IMR-90 (cell line): Measurements from ENCODE around the gene OR10A7. TPM values are rescaled to one million over a fixed set of nuclear protein-coding genes. Genes with fewer than 3 reads are reported as not detected.

Experiments used
- ATAC-seq: fragments of 200-7000 bp; cut with Tn5 transposase; 2 replicates; pipeline ENCODE4 v1.9.1; 2020; ENCODE audit warnings: low read depth, mild to moderate bottlenecking, moderate library complexity
- BruUV-seq: library from RNA; stranded (reverse); fragments of 400-500 nt; replicated peaks from 2 replicates; lab custom pipeline; 2021; lab: Mats Ljungman, UMichigan
- CTCF ChIA-PET: fragments of 300-600 bp; formaldehyde crosslinking; extraction: SDS; loops from one replicate; lab custom pipeline; 2021; ENCODE audit warnings: antibody characterized with exemption; lab: Yijun Ruan, JAX
- POLR2A ChIA-PET: fragments of 300-600 bp; sonication (Branson Sonifier 250); formaldehyde crosslinking; loops from one replicate; lab custom pipeline; 2022; ENCODE audit warnings: antibody characterized with exemption; ENCODE audit not compliant: unreplicated experiment; lab: Charles Lee
- DNase-seq: peaks from one replicate; pipeline ENCODE4 v3.0.0; 2013
- H2AFZ ChIP-seq: replicated peaks from 2 replicates; pipeline ENCODE3; 2013; ENCODE audit warnings: low read length, mild to moderate bottlenecking; ENCODE audit not compliant: poor library complexity
- H2AK5ac ChIP-seq: 2 replicates; pipeline ENCODE4 v1.6.1; 2013; ENCODE audit warnings: low read depth, low read length, inconsistent platforms
- H2AK9ac ChIP-seq: replicated peaks from 2 replicates; pipeline ENCODE3; 2013; ENCODE audit warnings: mild to moderate bottlenecking, low read depth, low read length, moderate library complexity; ENCODE audit not compliant: poor library complexity
- H2BK120ac ChIP-seq: 2 replicates; pipeline ENCODE4 v1.6.1; 2013; ENCODE audit warnings: low read depth, low read length, inconsistent platforms
- H2BK15ac ChIP-seq: 3 replicates; pipeline ENCODE4 v1.6.1; 2013; ENCODE audit warnings: low read depth, low read length, inconsistent platforms
- H2BK20ac ChIP-seq: 2 replicates; pipeline ENCODE4 v1.6.1; 2013; ENCODE audit warnings: low read depth, mild to moderate bottlenecking, inconsistent platforms, low read length, moderate library complexity
- H2BK5ac ChIP-seq: 2 replicates; pipeline ENCODE4 v1.6.1; 2013; ENCODE audit warnings: mild to moderate bottlenecking, low read depth, low read length, inconsistent platforms; ENCODE audit not compliant: poor library complexity, severe bottlenecking
- H3K14ac ChIP-seq: replicated peaks from 2 replicates; pipeline ENCODE4 v1.6.1; 2013; ENCODE audit warnings: low read depth, low read length, inconsistent platforms
- H3K18ac ChIP-seq: 2 replicates; pipeline ENCODE4 v1.6.1; 2013; ENCODE audit warnings: low read depth, low read length, control low read depth
- H3K23ac ChIP-seq: 2 replicates; pipeline ENCODE4 v1.6.1; 2013; ENCODE audit warnings: low read depth, low read length, inconsistent platforms
- H3K27ac ChIP-seq: 2 replicates; pipeline ENCODE4 v1.5.1; 2013; ENCODE audit warnings: mild to moderate bottlenecking, control low read depth, low read length; ENCODE audit not compliant: insufficient read depth
- H3K27me3 ChIP-seq: 2 replicates; pipeline ENCODE4 v1.6.1; 2013; ENCODE audit warnings: low read length; ENCODE audit not compliant: control insufficient read depth, insufficient read depth
- H3K36me3 ChIP-seq: 2 replicates; pipeline ENCODE4 v1.6.1; 2013; ENCODE audit warnings: low read length, mixed read lengths; ENCODE audit not compliant: control insufficient read depth, insufficient read depth
- H3K4ac ChIP-seq: 2 replicates; pipeline ENCODE4 v1.6.1; 2013; ENCODE audit warnings: low read depth, low read length, inconsistent platforms
- H3K4me1 ChIP-seq: 2 replicates; pipeline ENCODE4 v1.6.1; 2013; ENCODE audit warnings: low read length, mixed read lengths; ENCODE audit not compliant: control insufficient read depth, insufficient read depth
- H3K4me2 ChIP-seq: 2 replicates; pipeline ENCODE4 v1.6.1; 2013; ENCODE audit warnings: low read depth, mild to moderate bottlenecking, control low read depth, low read length, moderate library complexity
- H3K4me3 ChIP-seq: 2 replicates; pipeline ENCODE4 v1.5.1; 2013; ENCODE audit warnings: low read depth, mild to moderate bottlenecking, control low read depth, low read length, moderate library complexity; ENCODE audit not compliant: insufficient read depth
- H3K56ac ChIP-seq: 2 replicates; pipeline ENCODE4 v1.6.1; 2013; ENCODE audit warnings: low read length, inconsistent platforms; ENCODE audit not compliant: insufficient read depth; ENCODE audit errors: extremely low read depth
- H3K79me1 ChIP-seq, 2 experiments: 2 replicates each; pipeline ENCODE4 v1.6.1; 2013; ENCODE audit warnings: low read length in 2 of 2, inconsistent platforms in 1 of 2, low read depth in 1 of 2
- H3K9ac ChIP-seq: 2 replicates; pipeline ENCODE4 v1.6.1; 2013; ENCODE audit warnings: low read depth, low read length, control low read depth
- H3K9me1 ChIP-seq: 2 replicates; pipeline ENCODE4 v1.6.1; 2013; ENCODE audit warnings: low read length, inconsistent platforms; ENCODE audit not compliant: insufficient read depth
- H3K9me3 ChIP-seq: 2 replicates; pipeline ENCODE4 v1.6.1; 2013; ENCODE audit warnings: low read length; ENCODE audit not compliant: control insufficient read depth, insufficient read depth
- H4K20me1 ChIP-seq: 2 replicates; pipeline ENCODE4 v1.6.1; 2013; ENCODE audit warnings: low read length, inconsistent platforms; ENCODE audit not compliant: insufficient read depth
- H4K5ac ChIP-seq: 2 replicates; pipeline ENCODE4 v1.6.1; 2013; ENCODE audit warnings: mild to moderate bottlenecking, low read depth, low read length, control low read depth
- H4K8ac ChIP-seq, 2 experiments: 2 replicates each; pipeline ENCODE4 v1.6.1; 2013; ENCODE audit warnings: low read depth in 2 of 2, low read length in 2 of 2, control low read depth in 1 of 2, inconsistent platforms in 1 of 2
- H4K91ac ChIP-seq: 2 replicates; pipeline ENCODE4 v1.6.1; 2013; ENCODE audit warnings: low read depth, low read length, inconsistent platforms; ENCODE audit not compliant: insufficient read depth
- BHLHE40 ChIP-seq: fragments of 150-350 bp; IDR thresholded peaks from 2 replicates; pipeline ENCODE4 v1.6.1; 2016; ENCODE audit warnings: mild to moderate bottlenecking, low read depth, low read length
- CHD1 ChIP-seq: IDR thresholded peaks from 2 replicates; pipeline ENCODE4 v1.6.1; 2012; ENCODE audit warnings: low read depth, low read length, improper control_type of control experiment
- FOS ChIP-seq: fragments of 150-350 bp; IDR thresholded peaks from 2 replicates; pipeline ENCODE4 v1.6.1; 2016; ENCODE audit warnings: low read depth, low read length
- MAFK ChIP-seq: IDR thresholded peaks from 2 replicates; pipeline ENCODE4 v1.6.1; 2012; ENCODE audit warnings: low read depth, low read length, improper control_type of control experiment
- MAZ ChIP-seq: IDR thresholded peaks from 2 replicates; pipeline ENCODE4 v1.6.1; 2012; ENCODE audit warnings: low read depth, mild to moderate bottlenecking, low read length, improper control_type of control experiment, moderate library complexity, borderline replicate concordance
- MXI1 ChIP-seq: IDR thresholded peaks from 2 replicates; pipeline ENCODE4 v1.6.1; 2012; ENCODE audit warnings: low read depth, mild to moderate bottlenecking, low read length, moderate library complexity, borderline replicate concordance
- POLR2A ChIP-seq: IDR thresholded peaks from 2 replicates; pipeline ENCODE4 v1.6.1; 2012; ENCODE audit warnings: mild to moderate bottlenecking, low read depth, low read length
- RAD21 ChIP-seq: IDR thresholded peaks from 2 replicates; pipeline ENCODE4 v1.6.1; 2012; ENCODE audit warnings: low read length, improper control_type of control experiment
- RCOR1 ChIP-seq: IDR thresholded peaks from 2 replicates; pipeline ENCODE4 v1.6.1; 2012; ENCODE audit warnings: mild to moderate bottlenecking, low read length, improper control_type of control experiment; ENCODE audit not compliant: insufficient replicate concordance
- RFX5 ChIP-seq: IDR thresholded peaks from 2 replicates; pipeline ENCODE4 v1.8.0; 2012; ENCODE audit warnings: low read depth, mild to moderate bottlenecking, low read length, moderate library complexity
- SMC3 ChIP-seq: fragments of 150-350 bp; IDR thresholded peaks from 2 replicates; pipeline ENCODE4 v1.6.1; 2016; ENCODE audit warnings: low read depth, mild to moderate bottlenecking, antibody characterized with exemption, low read length, moderate library complexity
- WGBS, 2 experiments: methylation state at CpG; one replicate each; pipeline versions ENCODE4 v1.1.5 to v1.1.7; 2013; ENCODE audit warnings: missing lambda C conversion rate in 2 of 2; ENCODE audit not compliant: insufficient read length in 1 of 2; ENCODE audit errors: extremely low coverage in 2 of 2; 5-methylcytosine and 5-hydroxymethylcytosine counted together
- dilution Hi-C: fragments of 300-500 bp; cut with HindIII; formaldehyde crosslinking; loops from one replicate; pipeline ENCODE4 v1.14.3; 2018; ENCODE audit warnings: low sequenced_read_pairs; ENCODE audit not compliant: unreplicated experiment
- in situ Hi-C: fragments of 300-500 bp; cut with MboI; formaldehyde crosslinking; loops from 3 replicates; pipeline ENCODE4 v1.14.3; 2019; ENCODE audit warnings: low sequenced_read_pairs, inconsistent platforms, mixed read lengths
- intact Hi-C: fragments of 100-400 bp; cut with micrococcal nuclease; formaldehyde crosslinking; loops from 2 replicates; pipeline ENCODE4 v1.10.0; 2022
- polyA plus RNA-seq, 3 experiments: library from polyadenylated mRNA; depleted of rRNA; stranded (reverse); fragments of >200 nt; gene quantifications; 2 replicates each; pipeline ENCODE4 v1.2.3, GENCODE V29; 2012; ENCODE audit warnings: low replicate concordance in 1 of 3
- total RNA-seq: library from RNA; depleted of rRNA; stranded (reverse); fragments of >200 nt; gene quantifications from 2 replicates; pipeline ENCODE4 v1.2.3, GENCODE V29; 2012
- TF ChIP-seq, protein P1 (sequence below): conservative IDR thresholded peaks from 2 replicates; pipeline ENCODE4 v1.5.1; 2012; ENCODE audit warnings: mild to moderate bottlenecking, low read depth, low read length, improper control_type of control experiment
- TF ChIP-seq, protein P2 (sequence below): fragments of 150-350 bp; IDR thresholded peaks from 2 replicates; pipeline ENCODE4 v1.6.1; 2016; ENCODE audit warnings: low read depth, mild to moderate bottlenecking, low read length, moderate library complexity, borderline replicate concordance
- TF ChIP-seq, protein P3 (sequence below): fragments of 150-350 bp; IDR thresholded peaks from 2 replicates; pipeline ENCODE4 v1.6.1; 2017; ENCODE audit warnings: mild to moderate bottlenecking, antibody characterized with exemption, low read length, low read depth

The OR10A7 gene
- total and polyA plus RNA-seq, 2 of the 4 experiments (the other 2 are of a cell fraction), result not detected

DNA sequence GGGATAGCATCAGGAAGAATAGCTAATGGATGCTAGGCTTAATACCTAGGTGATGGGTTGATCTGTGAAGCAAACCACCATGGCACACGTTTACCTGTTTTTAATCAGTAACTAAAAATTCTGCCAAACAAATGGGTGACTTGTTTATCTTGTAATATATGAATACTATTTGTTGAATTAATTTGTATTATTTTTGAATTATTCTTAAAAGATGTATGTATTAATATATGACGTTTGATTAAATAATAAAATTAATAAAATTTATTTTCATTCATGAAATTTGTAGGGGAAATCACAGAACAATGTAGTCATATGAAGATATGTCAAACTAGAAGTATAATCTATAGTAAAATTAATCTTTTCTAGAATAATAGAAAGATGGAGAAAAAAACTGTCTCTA, 32.3 kb upstream of the OR10A7 start:
- no peak overlapping the region for H2AK9ac ChIP-seq
- CTCF ChIA-PET, result interaction anchor here (1.8 to 2.0 kb wide), 2 partner anchors 12 to 431 kb away, joined by 7 to 13 read pairs; no protein-coding TSS in a partner anchor
- intact Hi-C loops, result loop anchor here (2.0 kb wide), 1 partner anchor 532 kb away; the partner anchor contains the start of gene RDH5

More for the DNA sequence above, 32.3 kb upstream of the OR10A7 start:
- no CpG with 5 or more reads among the region's 2 CpGs for WGBS, 2 experiments
- Histone ChIP-seq H3K9ac (no peak overlapping the region), H3K4me3 (no peak overlapping the region), H3K4me1 (no peaks in the 10 kb centered on the region), H3K27ac (no peak overlapping the region), H4K5ac (no peak overlapping the region), H4K91ac (no peak overlapping the region), H2BK15ac (no peak overlapping the region), H3K4me2 (no peak overlapping the region), H2BK120ac (no peak overlapping the region), H4K20me1 (no peaks in the 10 kb centered on the region), H4K8ac (no peak overlapping the region), H3K14ac (no peak overlapping the region), H3K23ac (no peak overlapping the region), H2AFZ (no peak overlapping the region), H2BK20ac (no peak overlapping the region), H3K9me1 (no peaks in the 10 kb centered on the region), H3K18ac (no peak overlapping the region), H3K4ac (no peak overlapping the region), H3K9me3 (no peaks in the 10 kb centered on the region), H3K36me3 (no peaks in the 10 kb centered on the region), H2BK5ac (no peak overlapping the region), H3K56ac (no peak overlapping the region), H3K79me1 (no peaks in the 10 kb centered on the region), H2AK5ac (no peak overlapping the region), H3K27me3 (no peaks in the 10 kb centered on the region)
- TF ChIP-seq BHLHE40 (no peak), MAZ (no peak), FOS (no peak), CHD1 (no peak), MXI1 (no peak), SMC3 (no peak), POLR2A (no peak), RFX5 (no peak), RCOR1 (no peak), MAFK (no peak), RAD21 (no peak)
- TF ChIP-seq, protein P1, sequence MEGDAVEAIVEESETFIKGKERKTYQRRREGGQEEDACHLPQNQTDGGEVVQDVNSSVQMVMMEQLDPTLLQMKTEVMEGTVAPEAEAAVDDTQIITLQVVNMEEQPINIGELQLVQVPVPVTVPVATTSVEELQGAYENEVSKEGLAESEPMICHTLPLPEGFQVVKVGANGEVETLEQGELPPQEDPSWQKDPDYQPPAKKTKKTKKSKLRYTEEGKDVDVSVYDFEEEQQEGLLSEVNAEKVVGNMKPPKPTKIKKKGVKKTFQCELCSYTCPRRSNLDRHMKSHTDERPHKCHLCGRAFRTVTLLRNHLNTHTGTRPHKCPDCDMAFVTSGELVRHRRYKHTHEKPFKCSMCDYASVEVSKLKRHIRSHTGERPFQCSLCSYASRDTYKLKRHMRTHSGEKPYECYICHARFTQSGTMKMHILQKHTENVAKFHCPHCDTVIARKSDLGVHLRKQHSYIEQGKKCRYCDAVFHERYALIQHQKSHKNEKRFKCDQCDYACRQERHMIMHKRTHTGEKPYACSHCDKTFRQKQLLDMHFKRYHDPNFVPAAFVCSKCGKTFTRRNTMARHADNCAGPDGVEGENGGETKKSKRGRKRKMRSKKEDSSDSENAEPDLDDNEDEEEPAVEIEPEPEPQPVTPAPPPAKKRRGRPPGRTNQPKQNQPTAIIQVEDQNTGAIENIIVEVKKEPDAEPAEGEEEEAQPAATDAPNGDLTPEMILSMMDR, result no peak
- TF ChIP-seq, protein P2, sequence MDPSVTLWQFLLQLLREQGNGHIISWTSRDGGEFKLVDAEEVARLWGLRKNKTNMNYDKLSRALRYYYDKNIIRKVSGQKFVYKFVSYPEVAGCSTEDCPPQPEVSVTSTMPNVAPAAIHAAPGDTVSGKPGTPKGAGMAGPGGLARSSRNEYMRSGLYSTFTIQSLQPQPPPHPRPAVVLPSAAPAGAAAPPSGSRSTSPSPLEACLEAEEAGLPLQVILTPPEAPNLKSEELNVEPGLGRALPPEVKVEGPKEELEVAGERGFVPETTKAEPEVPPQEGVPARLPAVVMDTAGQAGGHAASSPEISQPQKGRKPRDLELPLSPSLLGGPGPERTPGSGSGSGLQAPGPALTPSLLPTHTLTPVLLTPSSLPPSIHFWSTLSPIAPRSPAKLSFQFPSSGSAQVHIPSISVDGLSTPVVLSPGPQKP, result no peak
- TF ChIP-seq, protein P3, sequence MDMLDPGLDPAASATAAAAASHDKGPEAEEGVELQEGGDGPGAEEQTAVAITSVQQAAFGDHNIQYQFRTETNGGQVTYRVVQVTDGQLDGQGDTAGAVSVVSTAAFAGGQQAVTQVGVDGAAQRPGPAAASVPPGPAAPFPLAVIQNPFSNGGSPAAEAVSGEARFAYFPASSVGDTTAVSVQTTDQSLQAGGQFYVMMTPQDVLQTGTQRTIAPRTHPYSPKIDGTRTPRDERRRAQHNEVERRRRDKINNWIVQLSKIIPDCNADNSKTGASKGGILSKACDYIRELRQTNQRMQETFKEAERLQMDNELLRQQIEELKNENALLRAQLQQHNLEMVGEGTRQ, result no peak
- in situ Hi-C loops, result no loop called here
- ATAC-seq, result no peak
- BruUV-seq, result no TSS peak
- no peak for DNase-seq
- dilution Hi-C loops, result no loop called here
- POLR2A ChIA-PET, result no interaction called here
